Measurements from ENCODE around the gene PIM1.
"Not testable (repeated sequence)": the region's sequence is repeated elsewhere in the genome, so short reads cannot be mapped to it uniquely, and the experiment has no call there.

Gene PIM1

GRCh38 chr6:37182736-37183590, 13.0 kb downstream of the PIM1 start:
- peak overlapping the region in 15 of 21 experiments; percentile 9 to 89 (median 66) for H3K27ac ChIP-seq

GRCh38 chr6:37185949-37186720, 16.2 kb downstream of the PIM1 start:
- H3K4me3 ChIP-seq: not testable (repeated sequence)
- peak overlapping the region in 2 of 21 experiments; percentile 11 to 50 for H3K27ac ChIP-seq

More at GRCh38 chr6:37182736-37183590, 13.0 kb downstream of the PIM1 start:
- no peak overlapping the region for H3K4me3 ChIP-seq

- peak overlapping the region in 5 of 21 experiments; percentile 1 to 62 (median 32) for H3K27ac ChIP-seq
- no peak overlapping the region for H3K4me3 ChIP-seq
These were observed 17.5 kb downstream of the PIM1 start for GRCh38 chr6:37187321-37188022.

GRCh38 chr6:37188962-37189510, 19.1 kb downstream of the PIM1 start:
- Histone ChIP-seq H3K4me3 (no peak overlapping the region), H3K27ac (peak overlapping the region in 1 of 21 experiments; percentile 29)

GRCh38 chr6:37190159-37190535, 20.2 kb downstream of the PIM1 start:
- H3K27ac ChIP-seq: peak overlapping the region in 2 of 21 experiments; percentile 16 to 30
- no peak overlapping the region for H3K4me3 ChIP-seq

- Histone ChIP-seq H3K27ac (no peak overlapping the region), H3K4me3 (no peak overlapping the region)
These were observed 22.7 kb downstream of the PIM1 start for GRCh38 chr6:37192666-37193065.

GRCh38 chr6:37194886-37195285, 24.9 kb downstream of the PIM1 start:
- not testable (repeated sequence) for H3K27ac ChIP-seq, H3K4me3 ChIP-seq

GRCh38 chr6:37196451-37196850, 26.5 kb downstream of the PIM1 start:
- not testable (repeated sequence) for H3K4me3 ChIP-seq, H3K27ac ChIP-seq

- Histone ChIP-seq H3K4me3 (no peak overlapping the region), H3K27ac (no peak overlapping the region)
These were observed 30.1 kb downstream of the PIM1 start for GRCh38 chr6:37200085-37200484.

GRCh38 chr6:37201726-37202125, 31.8 kb downstream of the PIM1 start:
- Histone ChIP-seq H3K4me3 (no peak overlapping the region), H3K27ac (peak overlapping the region in 1 of 21 experiments; percentile 11)

GRCh38 chr6:37202788-37203491, 33.0 kb downstream of the PIM1 start:
- Histone ChIP-seq H3K27ac (peak overlapping the region in 1 of 21 experiments; percentile 11), H3K4me3 (no peak overlapping the region)

- H3K27ac ChIP-seq: no peak overlapping the region
These were observed 34.2 kb downstream of the PIM1 start for GRCh38 chr6:37204014-37204751.

GRCh38 chr6:37205175-37205996, 35.4 kb downstream of the PIM1 start:
- no peak overlapping the region for H3K27ac ChIP-seq
- no peak overlapping the region for H3K4me3 ChIP-seq

More at GRCh38 chr6:37204014-37204751, 34.2 kb downstream of the PIM1 start:
- H3K4me3 ChIP-seq: no peak overlapping the region

- no peak overlapping the region for H3K27ac ChIP-seq
These were observed 36.0 kb downstream of the PIM1 start for GRCh38 chr6:37205997-37206340.

GRCh38 chr6:37206622-37207021, 36.7 kb downstream of the PIM1 start:
- Histone ChIP-seq H3K4me3 (no peak overlapping the region), H3K27ac (no peak overlapping the region)

More at GRCh38 chr6:37205997-37206340, 36.0 kb downstream of the PIM1 start:
- no peak overlapping the region for H3K4me3 ChIP-seq

- H3K4me3 ChIP-seq: no peak overlapping the region
- peak overlapping the region in 2 of 21 experiments; percentile 24 to 41 for H3K27ac ChIP-seq
These were observed 38.0 kb downstream of the PIM1 start for GRCh38 chr6:37207903-37208456.

GRCh38 chr6:37208793-37209192, 38.8 kb downstream of the PIM1 start:
- H3K27ac ChIP-seq: peak overlapping the region in 2 of 21 experiments; percentile 18 to 64
- H3K4me3 ChIP-seq: no peak overlapping the region

Data from skin epidermis (tissue), 12 donors.